Measurements from ENCODE around the gene DNAJA4. TPM values are rescaled to one million over a fixed set of nuclear protein-coding genes. Genes with fewer than 3 reads are reported as not detected.

Gene DNAJA4
- total RNA-seq, 1 donor from 2014 or later: 30.1 TPM

- DNase-seq (ENCODE audit: low spot score): no peak
Measured at GRCh38 chr15:78313383-78313782, 49.0 kb downstream of the DNAJA4 start.

DNA sequence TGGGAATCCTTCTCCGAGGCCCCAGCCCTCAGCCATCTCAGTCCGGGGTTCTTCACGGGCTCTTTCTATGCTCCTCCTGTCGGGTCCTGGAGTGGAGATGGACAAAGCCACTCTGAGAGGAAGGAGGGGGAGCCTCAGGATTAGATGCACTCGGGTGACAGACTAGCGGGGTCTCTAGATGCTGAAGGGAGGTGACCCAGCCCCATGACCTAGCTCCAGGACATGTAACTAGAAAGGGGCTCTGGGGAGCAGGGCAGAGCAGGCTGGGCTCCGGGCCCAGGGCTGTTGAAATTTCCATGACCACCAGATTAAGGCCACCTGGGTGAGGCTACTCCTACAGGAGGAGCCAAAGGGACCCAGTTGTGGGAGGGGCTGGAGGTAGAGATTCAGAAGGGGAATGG lies 49.8 kb downstream of the DNAJA4 start:
- no peak for DNase-seq (ENCODE audit: low spot score)

DNA sequence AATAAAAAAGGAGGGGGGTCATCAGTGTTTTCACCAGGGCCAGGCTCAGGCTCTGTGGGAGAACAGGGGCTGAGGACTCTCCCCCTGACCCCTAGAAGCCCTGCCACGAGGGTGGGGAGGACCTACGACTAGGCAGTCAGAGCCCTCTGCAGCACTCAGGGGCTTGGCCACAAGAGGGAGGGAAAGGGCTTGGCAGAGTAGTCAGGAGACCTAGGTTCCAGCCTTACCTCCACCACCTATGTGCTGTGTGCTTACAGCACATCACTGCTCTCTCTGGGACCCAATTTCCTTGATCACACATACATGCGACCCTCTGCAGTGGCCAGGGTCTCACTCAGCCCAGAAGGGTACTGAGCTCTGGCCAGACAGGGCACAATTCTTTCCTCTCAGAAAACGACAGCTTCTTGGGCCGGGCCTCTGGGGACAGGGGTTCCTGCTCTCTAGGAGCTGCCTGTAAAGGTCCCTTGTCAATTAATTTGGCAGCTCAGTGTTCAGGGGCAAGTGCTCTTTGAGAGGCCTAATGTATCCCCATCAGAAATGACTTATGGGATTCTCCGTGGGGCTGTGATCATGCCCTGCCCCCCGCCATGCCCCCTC lies 51.4 kb downstream of the DNAJA4 start:
- DNase-seq (ENCODE audit: low spot score): peak; percentile 60

GRCh38 chr15:78316283-78317083 lies 52.1 kb downstream of the DNAJA4 start:
- peak; percentile 95 for DNase-seq (ENCODE audit: low spot score)

DNA sequence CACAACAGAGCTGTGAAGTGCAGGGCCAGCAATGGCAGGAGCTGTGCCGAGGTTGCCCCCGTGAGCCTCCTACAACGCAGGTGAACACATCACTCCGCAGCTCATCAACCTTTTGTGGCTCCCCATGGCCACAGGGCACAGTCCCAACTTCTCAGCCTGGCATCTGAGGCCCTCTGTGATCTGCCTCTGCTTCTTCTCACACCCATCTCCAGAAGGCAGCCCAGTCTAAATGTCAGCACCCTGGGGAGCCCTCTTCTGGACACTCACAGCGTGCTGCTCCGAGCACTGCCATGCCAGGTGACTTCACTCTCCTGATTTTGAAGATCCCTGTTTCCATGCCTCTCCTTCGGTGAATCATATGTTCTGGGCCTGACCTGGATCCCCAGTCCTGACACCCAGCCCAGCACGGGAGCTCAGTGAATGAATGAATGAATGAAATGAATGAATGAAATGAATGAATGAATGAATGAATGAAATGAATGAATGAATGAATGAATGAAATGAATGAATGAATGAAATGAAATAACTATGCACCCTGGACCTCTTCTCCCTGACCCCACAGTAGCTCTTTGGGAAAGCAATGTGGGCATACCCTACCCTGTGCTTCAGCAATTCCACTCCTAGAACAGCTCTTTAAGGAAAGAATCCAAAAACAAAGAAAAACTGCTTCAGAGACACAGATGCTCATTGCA lies 52.9 kb downstream of the DNAJA4 start:
- DNase-seq (ENCODE audit: low spot score): peak; percentile 56

GRCh38 chr15:78319588-78319987 lies 55.2 kb downstream of the DNAJA4 start:
- DNase-seq (ENCODE audit: low spot score): no peak

GRCh38 chr15:78320183-78320582 lies 55.8 kb downstream of the DNAJA4 start:
- DNase-seq (ENCODE audit: low spot score): no peak

DNA sequence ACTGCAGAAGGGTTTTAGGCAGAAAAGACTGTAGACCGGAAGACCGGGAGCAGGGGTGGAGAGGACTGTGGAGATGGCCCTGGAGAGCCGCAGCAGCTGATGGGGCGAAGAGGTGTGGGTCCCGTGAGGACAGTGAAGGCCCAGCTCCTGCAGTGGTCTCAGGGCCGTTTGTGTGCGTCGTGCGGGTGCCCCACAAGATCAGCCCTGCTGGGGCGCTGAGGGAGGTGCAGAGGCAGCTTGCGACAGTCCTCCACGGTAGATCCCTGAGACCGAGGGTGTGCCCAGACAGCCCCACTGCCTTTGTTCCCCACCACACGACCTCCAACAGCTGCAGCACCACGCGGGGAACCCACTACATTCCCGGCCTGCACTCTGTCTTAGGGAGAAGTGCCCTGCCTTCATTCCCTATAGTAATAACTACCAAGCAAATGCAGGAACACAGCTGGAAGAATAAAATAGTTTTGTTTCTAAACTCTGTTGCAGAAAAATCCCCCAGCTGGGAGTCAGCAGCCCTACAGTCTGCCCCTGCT lies 56.7 kb downstream of the DNAJA4 start:
- DNase-seq (ENCODE audit: low spot score): no peak

GRCh38 chr15:78321786-78322185 lies 57.4 kb downstream of the DNAJA4 start:
- no peak for DNase-seq (ENCODE audit: low spot score)

GRCh38 chr15:78322243-78322642 lies 57.9 kb downstream of the DNAJA4 start:
- peak; percentile 51 for DNase-seq (ENCODE audit: low spot score)

GRCh38 chr15:78322724-78323521 lies 58.6 kb downstream of the DNAJA4 start:
- DNase-seq (ENCODE audit: low spot score): no peak

DNA sequence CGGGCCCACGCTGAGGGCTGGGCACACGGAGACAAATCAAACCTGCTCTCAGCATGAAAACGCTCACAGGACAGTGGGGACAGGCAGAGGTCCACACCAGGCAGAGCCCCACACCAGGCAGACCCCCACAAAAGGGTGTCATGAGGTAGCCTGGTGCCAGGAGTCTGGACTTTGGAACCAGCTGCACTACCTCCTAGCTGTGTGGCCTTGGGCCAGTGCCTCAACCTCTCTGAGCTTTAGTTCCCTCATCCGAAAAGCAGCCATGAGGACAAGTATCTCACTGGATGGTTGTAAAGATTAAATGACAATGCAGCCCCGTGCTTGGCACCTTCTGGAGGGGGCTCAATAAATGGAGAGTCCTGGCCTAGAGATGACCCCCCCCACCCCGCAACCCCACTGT lies 59.3 kb downstream of the DNAJA4 start:
- no peak for DNase-seq (ENCODE audit: low spot score)

DNA sequence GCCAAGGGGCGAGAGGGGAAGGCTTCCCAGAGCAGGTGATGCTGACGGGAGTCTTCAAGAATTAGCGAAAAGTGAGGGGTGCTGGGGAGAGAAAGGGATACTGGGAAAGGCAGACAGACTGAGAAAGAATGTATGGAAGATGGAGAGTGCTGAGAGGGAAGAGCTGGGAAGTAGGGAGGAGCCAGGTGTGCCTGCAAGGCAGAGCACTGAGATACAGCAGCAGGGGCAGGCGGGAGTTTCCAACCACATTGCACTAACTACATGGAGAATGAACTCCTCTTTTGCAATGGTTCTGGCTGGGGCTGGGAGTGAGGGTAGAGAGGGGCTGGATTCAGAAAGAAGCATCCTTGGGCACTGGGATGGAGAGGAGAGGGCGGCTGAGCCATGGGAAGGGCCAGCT lies 59.8 kb downstream of the DNAJA4 start:
- peak; percentile 58 for DNase-seq (ENCODE audit: low spot score)

DNA sequence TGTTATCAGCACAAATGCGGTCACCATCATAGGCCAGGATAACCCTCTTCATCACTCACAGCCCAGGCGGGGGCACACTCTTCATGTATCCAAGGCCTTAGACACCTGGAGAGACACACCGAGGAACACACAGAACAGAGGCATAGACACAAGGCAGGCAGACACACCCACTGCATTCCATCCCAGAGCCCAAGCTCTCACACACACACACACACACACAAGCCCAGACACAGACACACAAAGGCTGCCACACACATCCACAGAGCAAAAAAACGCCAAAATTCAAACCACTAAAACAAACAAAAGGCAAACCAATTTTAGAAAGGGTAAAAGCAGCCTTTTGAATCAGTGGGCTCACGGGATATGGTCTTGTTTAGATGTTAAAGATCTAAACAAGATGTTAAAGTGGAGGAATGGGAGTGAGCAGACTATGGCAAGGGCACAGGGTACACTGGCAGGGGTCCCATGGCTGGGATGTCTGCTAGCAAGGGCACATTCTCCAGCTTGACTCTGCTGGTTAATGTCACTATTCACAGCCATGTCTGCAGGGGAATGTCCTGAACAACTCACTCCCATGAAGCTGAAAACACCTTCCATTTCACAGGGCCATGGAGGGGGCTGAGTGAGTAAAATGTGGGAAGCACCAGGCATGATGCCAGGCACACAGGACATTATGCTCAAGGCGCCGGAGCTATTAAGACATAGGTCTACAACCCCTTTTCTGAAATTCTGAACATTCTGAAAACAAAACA lies 60.9 kb downstream of the DNAJA4 start:
- DNase-seq (ENCODE audit: low spot score): peak; percentile 77

- no peak for DNase-seq (ENCODE audit: low spot score)
Measured at GRCh38 chr15:78327466-78327865, 63.1 kb downstream of the DNAJA4 start.

DNA sequence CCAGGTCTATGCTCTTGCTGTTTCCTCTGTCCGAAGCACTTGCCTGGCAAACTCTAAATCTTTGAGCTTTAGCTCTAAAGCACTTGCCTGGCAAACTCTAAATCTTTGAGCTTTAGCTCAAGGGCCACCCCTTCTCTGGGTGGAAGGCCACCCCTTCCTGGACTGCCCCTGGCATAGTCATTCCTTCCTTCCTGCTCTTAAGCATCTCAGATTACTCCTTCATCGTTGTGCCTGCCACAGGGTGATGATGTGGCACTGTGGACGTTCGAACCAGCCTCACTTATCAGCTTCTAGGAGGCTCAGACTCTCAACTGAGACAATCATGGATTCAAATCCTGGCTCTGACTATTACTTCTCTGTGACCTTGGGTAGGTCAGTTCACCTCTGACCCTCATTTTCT lies 65.3 kb downstream of the DNAJA4 start:
- DNase-seq (ENCODE audit: low spot score): no peak

Other genes with a start within 250 kb of the DNAJA4 start
- gene TBC1D2B, start 186.9 kb upstream of the DNAJA4 start, total RNA-seq (ENCODE audit: insufficient read depth, low replicate concordance): 49.6 TPM
- 0.24 TPM for gene SH2D7, start 172.0 kb upstream of the DNAJA4 start, total RNA-seq (ENCODE audit: insufficient read depth, low replicate concordance)
- 8.4 TPM for gene CIB2, start 133.1 kb upstream of the DNAJA4 start, total RNA-seq (ENCODE audit: insufficient read depth, low replicate concordance)
- 101 TPM for gene IDH3A, start 115.2 kb upstream of the DNAJA4 start, total RNA-seq (ENCODE audit: insufficient read depth, low replicate concordance)
- gene ACSBG1, start 30.0 kb upstream of the DNAJA4 start, total RNA-seq (ENCODE audit: insufficient read depth, low replicate concordance): 1.2 TPM
- 66.9 TPM for gene SKIC8, start 35.0 kb downstream of the DNAJA4 start, total RNA-seq (ENCODE audit: insufficient read depth, low replicate concordance)
- gene CRABP1, start 75.8 kb downstream of the DNAJA4 start, total RNA-seq (ENCODE audit: insufficient read depth, low replicate concordance): 7.7 TPM
- gene IREB2, start 173.7 kb downstream of the DNAJA4 start, total RNA-seq (ENCODE audit: insufficient read depth, low replicate concordance): 58.3 TPM
- gene HYKK, start 243.0 kb downstream of the DNAJA4 start, total RNA-seq (ENCODE audit: insufficient read depth, low replicate concordance): 2.2 TPM